IPS-15b (cell line): ENCODE measurements around the gene CHRNA1.
"Not testable (repeated sequence)": the region's sequence is repeated elsewhere in the genome, so short reads cannot be mapped to it uniquely, and the experiment has no call there.

Experiments
- H3K27me3 ChIP-seq: one replicate; pipeline ENCODE4 v1.6.1; 2013; ENCODE audit warnings: low read length; ENCODE audit not compliant: control insufficient read depth, insufficient read depth
- H3K36me3 ChIP-seq: one replicate; pipeline ENCODE4 v1.6.1; 2013; ENCODE audit warnings: low read length; ENCODE audit not compliant: control insufficient read depth, insufficient read depth
- H3K4me1 ChIP-seq: one replicate; pipeline ENCODE4 v1.6.1; 2013; ENCODE audit warnings: mild to moderate bottlenecking, low read length; ENCODE audit not compliant: control insufficient read depth, insufficient read depth
- H3K4me3 ChIP-seq: one replicate; pipeline ENCODE4 v1.5.1; 2013; ENCODE audit warnings: low read depth, low read length
- H3K9ac ChIP-seq: one replicate; pipeline ENCODE4 v1.6.1; 2013; ENCODE audit warnings: low read depth, mild to moderate bottlenecking, low read length
- H3K9me3 ChIP-seq: one replicate; pipeline ENCODE4 v1.6.1; 2013; ENCODE audit warnings: mild to moderate bottlenecking, low read length; ENCODE audit not compliant: control insufficient read depth, insufficient read depth

CHRNA1 gene

GRCh38 chr2:174722942-174723592, 41.2 kb downstream of the CHRNA1 start:
- Histone ChIP-seq H3K9ac (no peak overlapping the region), H3K27me3 (no peaks in the 10 kb centered on the region), H3K36me3 (no peaks in the 10 kb centered on the region), H3K4me1 (no peaks in the 10 kb centered on the region), H3K9me3 (peaks cover 3% of the 10 kb centered on the region), H3K4me3 (no peak overlapping the region)

- no peaks in the 10 kb centered on the region for H3K27me3 ChIP-seq
- H3K4me3 ChIP-seq = no peak overlapping the region
- H3K9me3 ChIP-seq = peaks cover 3% of the 10 kb centered on the region
- H3K36me3 ChIP-seq = no peaks in the 10 kb centered on the region
- no peak overlapping the region for H3K9ac ChIP-seq
- no peaks in the 10 kb centered on the region for H3K4me1 ChIP-seq
Observed at GRCh38 chr2:174719016-174719415, 45.3 kb downstream of the CHRNA1 start.

- Histone ChIP-seq H3K27me3 (no peaks in the 10 kb centered on the region), H3K4me3 (no peak overlapping the region), H3K4me1 (no peaks in the 10 kb centered on the region), H3K36me3 (no peaks in the 10 kb centered on the region), H3K9me3 (peaks cover 3% of the 10 kb centered on the region), H3K9ac (no peak overlapping the region)
Observed at GRCh38 chr2:174718591-174718990, 45.7 kb downstream of the CHRNA1 start.

GRCh38 chr2:174717916-174718315, 46.4 kb downstream of the CHRNA1 start:
- Histone ChIP-seq H3K9me3 (peaks cover 3% of the 10 kb centered on the region), H3K4me1 (no peaks in the 10 kb centered on the region), H3K36me3 (no peaks in the 10 kb centered on the region), H3K27me3 (no peaks in the 10 kb centered on the region), H3K4me3 (no peak overlapping the region), H3K9ac (no peak overlapping the region)

- no peak overlapping the region for H3K4me3 ChIP-seq
- H3K36me3 ChIP-seq = no peaks in the 10 kb centered on the region
- H3K27me3 ChIP-seq = no peaks in the 10 kb centered on the region
- H3K4me1 ChIP-seq = no peaks in the 10 kb centered on the region
- no peak overlapping the region for H3K9ac ChIP-seq
- H3K9me3 ChIP-seq = peaks cover 3% of the 10 kb centered on the region
Observed at GRCh38 chr2:174717273-174717672, 47.0 kb downstream of the CHRNA1 start.

- H3K4me1 ChIP-seq = no peaks in the 10 kb centered on the region
- H3K9me3 ChIP-seq = peaks cover 3% of the 10 kb centered on the region
- H3K27me3 ChIP-seq = no peaks in the 10 kb centered on the region
- no peak overlapping the region for H3K4me3 ChIP-seq
- no peak overlapping the region for H3K9ac ChIP-seq
- no peaks in the 10 kb centered on the region for H3K36me3 ChIP-seq
Observed at GRCh38 chr2:174716785-174717184, 47.5 kb downstream of the CHRNA1 start.

GRCh38 chr2:174713686-174714085, 50.6 kb downstream of the CHRNA1 start:
- Histone ChIP-seq H3K9ac (no peak overlapping the region), H3K4me1 (no peaks in the 10 kb centered on the region), H3K27me3 (no peaks in the 10 kb centered on the region), H3K9me3 (no peaks in the 10 kb centered on the region), H3K4me3 (no peak overlapping the region), H3K36me3 (no peaks in the 10 kb centered on the region)

GRCh38 chr2:174711206-174711605, 53.1 kb downstream of the CHRNA1 start:
- no peaks in the 10 kb centered on the region for H3K27me3 ChIP-seq
- H3K9me3 ChIP-seq = no peaks in the 10 kb centered on the region
- no peaks in the 10 kb centered on the region for H3K4me1 ChIP-seq

GRCh38 chr2:174709416-174710004, 54.8 kb downstream of the CHRNA1 start:
- H3K4me1 ChIP-seq, H3K9ac ChIP-seq, H3K9me3 ChIP-seq, H3K27me3 ChIP-seq, H3K36me3 ChIP-seq, H3K4me3 ChIP-seq: not testable (repeated sequence)

More at GRCh38 chr2:174711206-174711605, 53.1 kb downstream of the CHRNA1 start:
- H3K4me3 ChIP-seq = no peak overlapping the region
- no peaks in the 10 kb centered on the region for H3K36me3 ChIP-seq
- H3K9ac ChIP-seq = no peak overlapping the region

- H3K36me3 ChIP-seq = no peaks in the 10 kb centered on the region
- no peak overlapping the region for H3K9ac ChIP-seq
- no peak overlapping the region for H3K4me3 ChIP-seq
- H3K4me1 ChIP-seq = no peaks in the 10 kb centered on the region
- no peaks in the 10 kb centered on the region for H3K9me3 ChIP-seq
- no peaks in the 10 kb centered on the region for H3K27me3 ChIP-seq
Observed at GRCh38 chr2:174708713-174709112, 55.6 kb downstream of the CHRNA1 start.

GRCh38 chr2:174705321-174705720, 59.0 kb downstream of the CHRNA1 start:
- no peak overlapping the region for H3K9ac ChIP-seq

GRCh38 chr2:174704642-174705041, 59.6 kb downstream of the CHRNA1 start:
- H3K9ac ChIP-seq = no peak overlapping the region
- H3K9me3 ChIP-seq = no peaks in the 10 kb centered on the region
- H3K4me1 ChIP-seq = no peaks in the 10 kb centered on the region
- H3K27me3 ChIP-seq = no peaks in the 10 kb centered on the region
- no peak overlapping the region for H3K4me3 ChIP-seq
- H3K36me3 ChIP-seq = no peaks in the 10 kb centered on the region

More at GRCh38 chr2:174705321-174705720, 59.0 kb downstream of the CHRNA1 start:
- Histone ChIP-seq H3K27me3 (no peaks in the 10 kb centered on the region), H3K4me1 (no peaks in the 10 kb centered on the region), H3K9me3 (no peaks in the 10 kb centered on the region), H3K4me3 (no peak overlapping the region), H3K36me3 (no peaks in the 10 kb centered on the region)
